Occipital lobe (tissue), 2 donors: ENCODE data around the gene PRR5L. TPM values are rescaled to one million over a fixed set of nuclear protein-coding genes. Genes with fewer than 3 reads are reported as not detected.
A peak's percentile ranks its signal among the peaks of the same experiment; 100 is the strongest.

Experiments used
- DNase-seq: peaks from one replicate; lab custom pipeline; 2025; lab: John Stamatoyannopoulos, UW
- total RNA-seq: library from RNA; depleted of rRNA; stranded (reverse); fragments of >200 nt; gene quantifications from one replicate; pipeline ENCODE4 v1.2.3, GENCODE V29; 2014

PRR5L gene
- total RNA-seq, 1 donor from 2014 or later = 3.1 TPM

GRCh38 chr11:36376888-36377758 is 81.0 kb downstream of the PRR5L start:
- DNase-seq = no peak

- DNase-seq = no peak
Observed at GRCh38 chr11:36377759-36378564, 81.9 kb downstream of the PRR5L start.

- DNase-seq = no peak
Observed at GRCh38 chr11:36379653-36380052, 83.6 kb downstream of the PRR5L start.

- no peak for DNase-seq
Observed at GRCh38 chr11:36380296-36381014, 84.4 kb downstream of the PRR5L start.

GRCh38 chr11:36381015-36381360 is 84.9 kb downstream of the PRR5L start:
- DNase-seq = no peak

- no peak for DNase-seq
Observed at GRCh38 chr11:36383195-36383594, 87.1 kb downstream of the PRR5L start.

GRCh38 chr11:36385121-36385970 is 89.3 kb downstream of the PRR5L start:
- DNase-seq = no peak

GRCh38 chr11:36386411-36386810 is 90.3 kb downstream of the PRR5L start:
- no peak for DNase-seq

- DNase-seq = no peak
Observed at GRCh38 chr11:36388071-36388470, 92.0 kb downstream of the PRR5L start.

- no peak for DNase-seq
Observed at GRCh38 chr11:36388951-36389350, 92.9 kb downstream of the PRR5L start.

- no peak for DNase-seq
Observed at GRCh38 chr11:36389811-36390210, 93.7 kb downstream of the PRR5L start.

GRCh38 chr11:36390963-36391471 is 94.9 kb downstream of the PRR5L start:
- no peak for DNase-seq

- no peak for DNase-seq
Observed at GRCh38 chr11:36392196-36392595, 96.1 kb downstream of the PRR5L start.

- no peak for DNase-seq
Observed at GRCh38 chr11:36394056-36394455, 98.0 kb downstream of the PRR5L start.

- DNase-seq = no peak
Observed at GRCh38 chr11:36394926-36395325, 98.8 kb downstream of the PRR5L start.

GRCh38 chr11:36395978-36396736 is 100.1 kb downstream of the PRR5L start:
- no peak for DNase-seq

GRCh38 chr11:36398231-36398953 is 102.3 kb downstream of the PRR5L start:
- DNase-seq = peak; percentile 23

GRCh38 chr11:36399236-36399635 is 103.1 kb downstream of the PRR5L start:
- DNase-seq = no peak

GRCh38 chr11:36399745-36400144 is 103.7 kb downstream of the PRR5L start:
- DNase-seq = no peak
